ENCODE results near the gene TCF3. TPM values are rescaled to one million over a fixed set of nuclear protein-coding genes. Genes with fewer than 3 reads are reported as not detected.

Gene TCF3
- polyA plus RNA-seq, 1 donor (not counting 4 experiments of a cell fraction or from before 2014, with no cell fraction given) = 40.0 TPM

GRCh38 chr19:1591421-1592023 lies 60.9 kb downstream of the TCF3 start:
- DNase-seq (ENCODE audit: low read depth, low spot score) (no peak), FAIRE-seq (no peak)
- Histone ChIP-seq H3K4me2 (ENCODE audit: control insufficient read depth, extremely low read depth, insufficient read depth, low read depth, low read length) (peak overlapping the region; percentile 95), H2AFZ (ENCODE audit: control insufficient read depth, low read length) (no peak overlapping the region), H3K4me3 (ENCODE audit: control insufficient read depth in 2 of 3, extremely low read depth in 1 of 3, insufficient read depth in 2 of 3, low read depth in 1 of 3, low read length in 3 of 3) (peak overlapping the region; percentile 94 to 96 (median 94)), H4K20me1 (ENCODE audit: control insufficient read depth, extremely low read depth, insufficient read depth, low read length) (peaks cover 4% of the 10 kb centered on the region), H3K27ac (ENCODE audit: control insufficient read depth, insufficient read depth, low read length) (peak overlapping the region; percentile 89), H3K9me3 (ENCODE audit: control insufficient read depth, low read depth, low read length) (no peaks in the 10 kb centered on the region), H3K9ac (ENCODE audit: control insufficient read depth, extremely low read depth, insufficient read depth, low read length) (peak overlapping the region; percentile 98), H3K36me3 (ENCODE audit: control insufficient read depth in 2 of 2, extremely low read depth in 1 of 2, insufficient read depth in 2 of 2, low read length in 2 of 2) (peaks cover 0 to 4% of the 10 kb centered on the region in 2 experiments), H3K79me2 (ENCODE audit: control insufficient read depth, insufficient read depth, low read length) (peaks cover 34% of the 10 kb centered on the region), H3K4me1 (ENCODE audit: control insufficient read depth, extremely low read depth, insufficient read depth, low read length) (peaks cover 37% of the 10 kb centered on the region), H3K9me1 (ENCODE audit: control insufficient read depth, extremely low read depth, insufficient read depth, low read length) (peaks cover 3% of the 10 kb centered on the region), H3K27me3 (ENCODE audit: control insufficient read depth, extremely low read depth, insufficient read depth, low read length) (no peaks in the 10 kb centered on the region)
- dilution Hi-C loops (cut with MboI; ENCODE audit: extremely low pct_ligation_motif_present, low sequenced_read_pairs) = no loop called here
- TF ChIP-seq, protein P1, sequence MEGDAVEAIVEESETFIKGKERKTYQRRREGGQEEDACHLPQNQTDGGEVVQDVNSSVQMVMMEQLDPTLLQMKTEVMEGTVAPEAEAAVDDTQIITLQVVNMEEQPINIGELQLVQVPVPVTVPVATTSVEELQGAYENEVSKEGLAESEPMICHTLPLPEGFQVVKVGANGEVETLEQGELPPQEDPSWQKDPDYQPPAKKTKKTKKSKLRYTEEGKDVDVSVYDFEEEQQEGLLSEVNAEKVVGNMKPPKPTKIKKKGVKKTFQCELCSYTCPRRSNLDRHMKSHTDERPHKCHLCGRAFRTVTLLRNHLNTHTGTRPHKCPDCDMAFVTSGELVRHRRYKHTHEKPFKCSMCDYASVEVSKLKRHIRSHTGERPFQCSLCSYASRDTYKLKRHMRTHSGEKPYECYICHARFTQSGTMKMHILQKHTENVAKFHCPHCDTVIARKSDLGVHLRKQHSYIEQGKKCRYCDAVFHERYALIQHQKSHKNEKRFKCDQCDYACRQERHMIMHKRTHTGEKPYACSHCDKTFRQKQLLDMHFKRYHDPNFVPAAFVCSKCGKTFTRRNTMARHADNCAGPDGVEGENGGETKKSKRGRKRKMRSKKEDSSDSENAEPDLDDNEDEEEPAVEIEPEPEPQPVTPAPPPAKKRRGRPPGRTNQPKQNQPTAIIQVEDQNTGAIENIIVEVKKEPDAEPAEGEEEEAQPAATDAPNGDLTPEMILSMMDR (optimal IDR thresholded peaks at IDR 0.05 in 1 of 3, IDR thresholded peaks at IDR 0.05 in 1 of 3, conservative IDR thresholded peaks at IDR 0.05 in 1 of 3; ENCODE audit: extremely low read depth in 1 of 3, insufficient read depth in 2 of 3, low read length in 3 of 3) = no peak
- TF ChIP-seq EZH2 (IDR thresholded peaks at IDR 0.05; ENCODE audit: low read length) = no peak

DNA sequence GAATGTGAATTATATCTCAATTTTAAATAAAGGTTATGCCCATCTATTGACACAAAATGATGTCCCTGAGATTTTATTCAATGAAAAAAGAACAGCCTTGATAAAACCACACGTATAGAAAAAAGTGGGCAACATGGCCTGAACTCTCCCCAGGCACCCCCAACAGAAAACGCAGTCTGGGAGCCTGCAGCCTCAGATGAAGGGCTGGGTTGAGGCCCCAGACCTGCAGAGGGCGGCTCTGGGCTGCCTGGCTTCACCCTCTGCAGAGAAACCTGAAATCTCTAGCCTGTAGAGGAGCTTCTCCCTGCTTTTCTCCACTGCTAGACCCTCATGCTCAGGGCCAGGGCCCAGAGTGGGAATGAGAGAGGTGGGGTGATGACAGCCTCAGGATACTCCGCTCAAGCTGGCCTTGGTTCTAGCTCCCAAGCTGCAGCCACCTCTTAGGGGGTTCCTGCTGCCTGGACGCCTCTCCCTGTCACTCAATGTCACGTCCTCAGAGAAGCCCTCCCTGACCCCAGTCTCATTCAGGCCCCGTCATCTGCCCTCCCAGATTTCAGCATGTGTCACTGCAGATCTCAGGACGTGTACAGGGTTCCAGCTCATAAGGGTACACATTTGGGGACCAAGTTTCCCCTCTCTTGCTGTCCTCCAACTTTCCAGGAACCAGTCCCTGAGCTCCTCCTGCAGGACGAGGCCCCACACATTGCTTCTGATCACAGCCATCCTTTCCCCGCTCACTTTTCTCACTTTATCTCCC lies 61.6 kb downstream of the TCF3 start:
- H3K4me3 ChIP-seq (ENCODE audit: control insufficient read depth in 2 of 3, extremely low read depth in 1 of 3, insufficient read depth in 2 of 3, low read depth in 1 of 3, low read length in 3 of 3) = peak overlapping the region; percentile 94 to 96 (median 94)
- FAIRE-seq (peak; percentile 52), DNase-seq (ENCODE audit: low read depth, low spot score) (no peak)
- H3K9me1 ChIP-seq (ENCODE audit: control insufficient read depth, extremely low read depth, insufficient read depth, low read length) = peaks cover 3% of the 10 kb centered on the region
- H3K4me2 ChIP-seq (ENCODE audit: control insufficient read depth, extremely low read depth, insufficient read depth, low read depth, low read length) = peak overlapping the region; percentile 95
- H3K9me3 ChIP-seq (ENCODE audit: control insufficient read depth, low read depth, low read length) = no peaks in the 10 kb centered on the region
- H3K9ac ChIP-seq (ENCODE audit: control insufficient read depth, extremely low read depth, insufficient read depth, low read length) = peak overlapping the region; percentile 98
- H4K20me1 ChIP-seq (ENCODE audit: control insufficient read depth, extremely low read depth, insufficient read depth, low read length) = peaks cover 4% of the 10 kb centered on the region
- peaks cover 37% of the 10 kb centered on the region for H3K4me1 ChIP-seq (ENCODE audit: control insufficient read depth, extremely low read depth, insufficient read depth, low read length)
- no peak overlapping the region for H2AFZ ChIP-seq (ENCODE audit: control insufficient read depth, low read length)
- peak overlapping the region; percentile 89 for H3K27ac ChIP-seq (ENCODE audit: control insufficient read depth, insufficient read depth, low read length)
- TF ChIP-seq, protein P1 (optimal IDR thresholded peaks at IDR 0.05 in 1 of 3, IDR thresholded peaks at IDR 0.05 in 1 of 3, conservative IDR thresholded peaks at IDR 0.05 in 1 of 3; ENCODE audit: extremely low read depth in 1 of 3, insufficient read depth in 2 of 3, low read length in 3 of 3) = peak; percentile 31 to 48 (median 34)
- no peak for TF ChIP-seq EZH2 (IDR thresholded peaks at IDR 0.05; ENCODE audit: low read length)
- peaks cover 0 to 1% of the 10 kb centered on the region in 2 experiments for H3K36me3 ChIP-seq (ENCODE audit: control insufficient read depth in 2 of 2, extremely low read depth in 1 of 2, insufficient read depth in 2 of 2, low read length in 2 of 2)
- H3K27me3 ChIP-seq (ENCODE audit: control insufficient read depth, extremely low read depth, insufficient read depth, low read length) = no peaks in the 10 kb centered on the region
- dilution Hi-C loops (cut with MboI; ENCODE audit: extremely low pct_ligation_motif_present, low sequenced_read_pairs) = no loop called here
- peaks cover 37% of the 10 kb centered on the region for H3K79me2 ChIP-seq (ENCODE audit: control insufficient read depth, insufficient read depth, low read length)

Data from keratinocyte (primary cell).